Body of pancreas (tissue), 4 donors: Measurements from ENCODE around the gene CDH6. TPM values are rescaled to one million over a fixed set of nuclear protein-coding genes. Genes with fewer than 3 reads are reported as not detected.
"Not testable (repeated sequence)": the region's sequence is repeated elsewhere in the genome, so short reads cannot be mapped to it uniquely, and the experiment has no call there.

Experiments used
- ATAC-seq: fragments of 150-250 bp; one replicate; pipeline ENCODE4 v1.9.1; 2016
- DNase-seq, 4 donors: peaks; one replicate each; pipeline ENCODE4 v3.0.0-alpha.2; 2019
- H3K27ac ChIP-seq, 4 donors: fragments of 200-600 bp; sonication (generic); 1 replicate in 3 of 4; 2 replicates in 1 of 4; pipeline versions ENCODE4 v1.5.1 to v1.6.1; 2016 to 2019; ENCODE audit warnings: mild to moderate bottlenecking in 1 of 4, mixed read lengths in 1 of 4, moderate library complexity in 1 of 4
- H3K27me3 ChIP-seq, 2 donors: fragments of 200-600 bp; sonication (generic); one replicate each; pipeline ENCODE4 v1.6.0; 2016; ENCODE audit warnings: mild to moderate bottlenecking in 1 of 2
- H3K36me3 ChIP-seq, 2 donors: fragments of 200-600 bp; sonication (generic); replicated peaks in 1 of 2; 2 replicates each; pipeline ENCODE4 v1.5.1; 2016; ENCODE audit warnings: low read depth in 2 of 2; ENCODE audit not compliant: insufficient read depth in 1 of 2
- H3K4me1 ChIP-seq: fragments of 200-600 bp; sonication (generic); one replicate; pipeline ENCODE4 v1.6.0; 2016
- H3K4me3 ChIP-seq, 2 donors: fragments of 200-600 bp; sonication (generic); 1 replicate in 1 of 2; 2 replicates in 1 of 2; pipeline ENCODE4 v1.5.1; 2016 to 2019
- H3K9me3 ChIP-seq, 3 donors: fragments of 200-600 bp; sonication (generic); 1 replicate in 2 of 3; 2 replicates in 1 of 3; pipeline ENCODE4 v1.5.1; 2016
- POLR2A ChIP-seq, 3 donors: fragments of 450-650 bp; IDR thresholded peaks; one replicate each; pipeline ENCODE4 v1.6.1; 2016; ENCODE audit warnings: antibody characterized with exemption in 3 of 3, mild to moderate bottlenecking in 2 of 3
- WGBS, 2 donors: methylation state at CpG; one replicate each; pipeline ENCODE4 v1.1.5; 2017; 5-methylcytosine and 5-hydroxymethylcytosine counted together
- intact Hi-C: fragments of 100-400 bp; cut with DNase I; formaldehyde crosslinking; loops from one replicate; pipeline ENCODE4 v1.15.1; 2023
- total RNA-seq, 2 donors: library from RNA; depleted of rRNA; stranded (reverse); fragments of >200 nt; gene quantifications; one replicate each; pipeline ENCODE4 v1.1.0, GENCODE V29; 2016
- TF ChIP-seq, protein P1 (sequence below), 7 experiments: fragments of 450-650 bp in 4 of 7; fragments of 200-600 bp in 3 of 7; sonication (generic) in 3 of 7; IDR thresholded peaks; one replicate each; pipeline ENCODE4 v1.5.1; 2016 to 2019; ENCODE audit warnings: antibody characterized with exemption in 7 of 7

The CDH6 gene
- total RNA-seq, 2 donors from 2014 or later = 0.78 to 0.99 TPM

DNA sequence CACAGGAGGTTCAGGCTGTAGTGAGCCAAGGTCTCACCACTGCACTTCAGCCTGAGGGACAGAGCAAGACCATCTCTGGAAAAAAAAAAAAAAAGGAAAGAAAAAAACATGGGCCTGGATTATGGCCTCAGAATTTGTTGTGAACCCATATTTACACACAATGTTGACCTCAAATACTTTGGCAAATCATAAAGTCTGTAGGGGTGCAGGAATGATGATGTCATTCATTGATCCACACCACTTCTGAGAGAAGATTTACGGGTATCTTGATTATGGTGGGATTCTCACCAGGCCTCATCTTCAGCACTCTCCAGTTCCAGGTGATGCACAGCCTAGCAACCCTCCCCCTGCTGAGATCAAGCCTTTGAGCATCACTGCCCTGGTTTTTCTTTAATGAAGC lies 156.9 kb downstream of the CDH6 start:
- no peaks in the 10 kb centered on the region for H3K4me1 ChIP-seq
- no peak for ATAC-seq
- TF ChIP-seq POLR2A (IDR thresholded peaks at IDR 0.05) = no peak
- TF ChIP-seq, protein P1, sequence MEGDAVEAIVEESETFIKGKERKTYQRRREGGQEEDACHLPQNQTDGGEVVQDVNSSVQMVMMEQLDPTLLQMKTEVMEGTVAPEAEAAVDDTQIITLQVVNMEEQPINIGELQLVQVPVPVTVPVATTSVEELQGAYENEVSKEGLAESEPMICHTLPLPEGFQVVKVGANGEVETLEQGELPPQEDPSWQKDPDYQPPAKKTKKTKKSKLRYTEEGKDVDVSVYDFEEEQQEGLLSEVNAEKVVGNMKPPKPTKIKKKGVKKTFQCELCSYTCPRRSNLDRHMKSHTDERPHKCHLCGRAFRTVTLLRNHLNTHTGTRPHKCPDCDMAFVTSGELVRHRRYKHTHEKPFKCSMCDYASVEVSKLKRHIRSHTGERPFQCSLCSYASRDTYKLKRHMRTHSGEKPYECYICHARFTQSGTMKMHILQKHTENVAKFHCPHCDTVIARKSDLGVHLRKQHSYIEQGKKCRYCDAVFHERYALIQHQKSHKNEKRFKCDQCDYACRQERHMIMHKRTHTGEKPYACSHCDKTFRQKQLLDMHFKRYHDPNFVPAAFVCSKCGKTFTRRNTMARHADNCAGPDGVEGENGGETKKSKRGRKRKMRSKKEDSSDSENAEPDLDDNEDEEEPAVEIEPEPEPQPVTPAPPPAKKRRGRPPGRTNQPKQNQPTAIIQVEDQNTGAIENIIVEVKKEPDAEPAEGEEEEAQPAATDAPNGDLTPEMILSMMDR (IDR thresholded peaks at IDR 0.05) = no peak
- intact Hi-C loops = no loop called here
- 46 to 75% methylated on average over 1 of the region's 1 CpG for WGBS, 2 donors
- H3K4me3 ChIP-seq = no peak overlapping the region
- no peak overlapping the region for H3K27ac ChIP-seq
- H3K9me3 ChIP-seq = no peaks in the 10 kb centered on the region
- DNase-seq = no peak
- H3K27me3 ChIP-seq = no peaks in the 10 kb centered on the region
- no peaks in the 10 kb centered on the region for H3K36me3 ChIP-seq

DNA sequence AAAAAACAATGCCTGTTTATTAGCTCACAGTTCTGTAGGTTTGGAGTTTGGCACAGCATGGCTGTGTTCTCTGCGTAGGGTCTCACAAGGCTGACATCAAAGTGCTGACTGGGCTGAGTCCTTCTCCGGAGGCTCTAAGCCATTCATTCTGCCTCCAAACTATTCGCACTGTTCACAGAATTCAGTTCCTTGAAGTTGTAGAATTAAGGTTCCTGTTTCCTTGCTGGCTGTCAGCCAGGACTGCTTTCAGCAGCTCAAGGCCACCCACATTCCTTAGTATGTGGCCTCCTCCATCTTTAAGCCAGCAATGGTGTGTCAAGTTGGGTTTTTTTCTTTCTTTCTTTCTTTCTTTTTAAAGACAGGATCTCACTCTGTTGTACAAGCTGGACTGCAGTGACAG lies 161.9 kb downstream of the CDH6 start:
- TF ChIP-seq, protein P1 (IDR thresholded peaks at IDR 0.05) = no peak
- TF ChIP-seq POLR2A (IDR thresholded peaks at IDR 0.05) = no peak

DNA sequence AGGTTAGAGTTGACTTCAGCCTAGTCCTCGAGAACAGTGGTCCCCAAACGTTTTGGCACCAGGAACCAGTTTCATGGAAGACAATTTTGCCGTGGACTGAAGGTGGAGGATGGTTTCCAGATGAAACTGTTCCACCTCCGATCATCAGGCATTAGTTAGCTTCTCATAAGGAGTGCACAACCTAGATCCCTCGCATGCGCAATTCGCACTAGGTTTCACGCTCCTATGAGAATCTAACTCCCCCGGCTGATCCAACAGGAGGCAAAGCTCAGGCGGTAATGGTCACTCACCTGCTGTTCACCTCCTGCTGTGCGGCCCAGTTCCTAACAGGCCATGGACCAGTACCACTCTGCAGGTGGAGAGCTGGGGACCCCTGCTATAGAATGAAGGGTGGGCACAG lies 163.6 kb downstream of the CDH6 start:
- TF ChIP-seq, protein P1 (IDR thresholded peaks at IDR 0.05) = no peak
- no peak for TF ChIP-seq POLR2A (IDR thresholded peaks at IDR 0.05)
- no peak for ATAC-seq
- Histone ChIP-seq H3K36me3 (no peaks in the 10 kb centered on the region), H3K27me3 (no peaks in the 10 kb centered on the region), H3K27ac (no peak overlapping the region), H3K4me1 (no peaks in the 10 kb centered on the region), H3K4me3 (no peak overlapping the region), H3K9me3 (no peaks in the 10 kb centered on the region)
- DNase-seq = no peak
- 48 to 68% methylated on average over 4 to 11 of the region's 11 CpGs for WGBS, 2 donors
- intact Hi-C loops = no loop called here

More for the DNA sequence above, 161.9 kb downstream of the CDH6 start:
- WGBS, 2 donors = 52 to 69% methylated on average over 3 of the region's 3 CpGs
- Histone ChIP-seq H3K27ac (no peak overlapping the region), H3K4me3 (no peak overlapping the region), H3K4me1 (no peaks in the 10 kb centered on the region), H3K36me3 (no peaks in the 10 kb centered on the region), H3K9me3 (no peaks in the 10 kb centered on the region), H3K27me3 (no peaks in the 10 kb centered on the region)
- intact Hi-C loops = no loop called here
- DNase-seq (no peak), ATAC-seq (no peak)

DNA sequence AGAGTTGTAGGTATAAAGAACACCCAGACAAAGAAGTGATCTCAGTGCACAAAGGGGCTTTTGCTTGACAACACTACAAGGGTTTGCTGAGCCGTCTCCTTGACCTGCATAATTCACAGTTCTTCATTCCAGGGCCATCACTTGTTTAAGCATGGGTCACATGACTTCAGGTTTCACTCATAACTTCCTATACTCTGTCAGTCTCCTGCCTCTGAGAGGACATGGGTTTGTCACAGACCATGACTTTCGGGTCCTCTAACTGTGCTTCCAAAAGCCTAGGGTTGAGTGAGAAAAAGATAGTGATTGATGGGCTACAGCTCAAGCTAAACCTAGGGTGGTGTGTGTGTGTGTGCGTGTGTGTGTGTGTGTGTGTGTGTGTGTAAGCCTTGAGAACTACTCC lies 166.4 kb downstream of the CDH6 start:
- Histone ChIP-seq H3K27ac (no peak overlapping the region), H3K4me3 (no peak overlapping the region), H3K27me3 (no peaks in the 10 kb centered on the region), H3K4me1 (no peaks in the 10 kb centered on the region), H3K36me3 (no peaks in the 10 kb centered on the region), H3K9me3 (no peaks in the 10 kb centered on the region)
- WGBS, 2 donors = 32 to 36% methylated on average over 3 of the region's 3 CpGs
- DNase-seq = no peak
- TF ChIP-seq POLR2A (IDR thresholded peaks at IDR 0.05) = no peak
- TF ChIP-seq, protein P1 (IDR thresholded peaks at IDR 0.05) = no peak
- ATAC-seq = no peak
- intact Hi-C loops = no loop called here

DNA sequence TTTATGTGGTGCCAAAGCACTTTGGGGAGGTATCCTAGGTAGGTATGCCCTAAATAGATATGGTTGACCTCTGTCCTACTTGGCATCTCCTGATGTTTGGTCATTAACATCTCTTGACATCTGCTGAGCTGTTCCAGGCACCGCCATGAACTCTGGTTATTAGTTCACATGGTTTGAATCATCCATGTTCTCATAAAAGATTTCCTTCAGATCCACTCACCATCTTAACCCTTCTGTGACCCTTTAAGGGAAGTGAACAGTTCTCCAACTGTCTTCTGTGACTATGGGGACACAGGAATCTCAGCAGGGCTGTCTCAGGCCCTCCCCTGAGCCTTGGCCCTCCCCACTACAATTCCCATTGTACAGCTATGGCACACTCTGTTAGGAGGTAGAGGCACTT lies 167.7 kb downstream of the CDH6 start:
- intact Hi-C loops = no loop called here
- ATAC-seq = no peak

DNA sequence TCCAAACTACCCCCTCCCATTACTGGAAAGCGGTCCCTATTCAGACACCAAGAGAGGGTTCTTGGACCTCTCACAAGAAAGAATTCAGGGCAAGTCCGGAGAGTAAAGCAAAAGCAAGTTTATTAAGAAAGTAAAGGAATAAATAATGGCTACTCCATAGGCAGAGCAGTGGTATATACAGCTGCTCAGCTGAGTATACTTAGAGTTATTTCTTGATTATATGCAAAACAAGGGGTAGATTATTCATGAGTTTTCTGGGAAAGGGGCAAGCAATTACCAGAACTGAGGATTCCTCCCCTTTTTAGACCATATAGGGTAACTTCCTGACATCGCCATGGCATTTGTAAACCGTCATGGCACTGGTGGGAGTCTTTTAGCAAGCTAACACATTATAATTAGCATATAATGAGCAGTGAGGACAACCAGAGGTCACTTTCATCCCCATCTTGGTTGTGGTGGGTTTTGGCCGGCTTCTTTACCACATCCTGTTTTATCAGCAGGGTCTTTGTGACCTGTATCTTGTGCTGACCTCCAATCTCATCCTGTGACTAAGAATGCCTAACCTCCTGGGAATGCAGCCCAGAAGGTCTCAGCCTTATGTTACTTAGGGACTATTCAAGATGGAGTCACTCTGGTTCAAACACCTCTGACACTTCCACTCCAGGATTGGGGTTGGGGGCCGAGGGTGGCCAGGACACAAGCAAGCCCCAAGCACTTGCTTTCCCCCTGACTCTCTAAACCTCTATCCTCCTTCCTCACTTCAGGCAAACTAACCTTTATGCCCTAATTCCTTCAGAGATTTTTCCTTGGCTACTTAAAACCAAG lies 168.4 kb downstream of the CDH6 start:
- H3K27ac ChIP-seq, DNase-seq, H3K27me3 ChIP-seq, H3K4me3 ChIP-seq, H3K4me1 ChIP-seq, H3K9me3 ChIP-seq, intact Hi-C loops, H3K36me3 ChIP-seq, ATAC-seq: not testable (repeated sequence)
- WGBS, 2 donors = 59 to 60% methylated on average over 6 of the region's 6 CpGs

More for the DNA sequence above, 167.7 kb downstream of the CDH6 start:
- 9 to 27% methylated on average over 1 of the region's 1 CpG for WGBS, 2 donors
- no peak for DNase-seq
- no peak for TF ChIP-seq POLR2A (IDR thresholded peaks at IDR 0.05)
- TF ChIP-seq, protein P1 (IDR thresholded peaks at IDR 0.05) = no peak
- no peaks in the 10 kb centered on the region for H3K9me3 ChIP-seq
- no peak overlapping the region for H3K27ac ChIP-seq
- H3K4me3 ChIP-seq = no peak overlapping the region
- no peaks in the 10 kb centered on the region for H3K4me1 ChIP-seq
- H3K36me3 ChIP-seq = no peaks in the 10 kb centered on the region
- no peaks in the 10 kb centered on the region for H3K27me3 ChIP-seq
